HL-60 (cell line): ENCODE measurements around the gene ASB15.

Experiments used
- GABPA ChIP-seq: IDR thresholded peaks from 2 replicates; pipeline ENCODE4 v1.6.1; 2012; ENCODE audit warnings: low read depth
- POLR2AphosphoS5 ChIP-seq: IDR thresholded peaks from 2 replicates; pipeline ENCODE4 v1.6.1; 2012; ENCODE audit warnings: low read depth
- REST ChIP-seq: IDR thresholded peaks from 2 replicates; pipeline ENCODE4 v1.6.1; 2012; ENCODE audit warnings: low read depth; ENCODE audit not compliant: insufficient replicate concordance
- TF ChIP-seq, protein P1 (sequence below): IDR thresholded peaks from one replicate; pipeline ENCODE4 v1.5.1; 2011; ENCODE audit warnings: low read length, control low read depth, inconsistent platforms; ENCODE audit not compliant: insufficient read depth

DNA sequence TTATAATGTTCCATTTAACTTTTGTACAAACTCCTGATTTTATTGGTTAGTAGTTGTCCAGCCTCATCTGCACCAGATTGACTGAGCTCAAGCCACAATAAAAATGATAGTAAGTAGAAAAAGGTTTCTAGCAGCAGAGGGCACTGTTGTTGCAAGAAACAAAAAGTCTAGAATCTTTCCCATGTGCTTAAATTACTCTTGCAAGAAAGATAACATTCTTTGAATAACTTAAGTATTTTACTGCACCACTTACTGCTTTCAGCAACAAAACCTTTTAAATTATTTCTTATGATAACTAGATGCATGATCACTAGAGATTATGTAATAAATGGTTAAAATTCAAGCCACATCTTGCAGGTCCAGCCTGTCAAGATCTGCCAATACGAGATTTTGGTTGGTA lies 81.1 kb downstream of the ASB15 start:
- TF ChIP-seq, protein P1, sequence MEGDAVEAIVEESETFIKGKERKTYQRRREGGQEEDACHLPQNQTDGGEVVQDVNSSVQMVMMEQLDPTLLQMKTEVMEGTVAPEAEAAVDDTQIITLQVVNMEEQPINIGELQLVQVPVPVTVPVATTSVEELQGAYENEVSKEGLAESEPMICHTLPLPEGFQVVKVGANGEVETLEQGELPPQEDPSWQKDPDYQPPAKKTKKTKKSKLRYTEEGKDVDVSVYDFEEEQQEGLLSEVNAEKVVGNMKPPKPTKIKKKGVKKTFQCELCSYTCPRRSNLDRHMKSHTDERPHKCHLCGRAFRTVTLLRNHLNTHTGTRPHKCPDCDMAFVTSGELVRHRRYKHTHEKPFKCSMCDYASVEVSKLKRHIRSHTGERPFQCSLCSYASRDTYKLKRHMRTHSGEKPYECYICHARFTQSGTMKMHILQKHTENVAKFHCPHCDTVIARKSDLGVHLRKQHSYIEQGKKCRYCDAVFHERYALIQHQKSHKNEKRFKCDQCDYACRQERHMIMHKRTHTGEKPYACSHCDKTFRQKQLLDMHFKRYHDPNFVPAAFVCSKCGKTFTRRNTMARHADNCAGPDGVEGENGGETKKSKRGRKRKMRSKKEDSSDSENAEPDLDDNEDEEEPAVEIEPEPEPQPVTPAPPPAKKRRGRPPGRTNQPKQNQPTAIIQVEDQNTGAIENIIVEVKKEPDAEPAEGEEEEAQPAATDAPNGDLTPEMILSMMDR: no peak
- TF ChIP-seq POLR2AphosphoS5: no peak
- no peak for TF ChIP-seq REST
- TF ChIP-seq GABPA: no peak
